ENCODE results near the gene GLS.

- TF ChIP-seq CTCF (IDR thresholded peaks at IDR 0.05) (no peak), POLR2A (IDR thresholded peaks at IDR 0.05) (no peak)
Measured at GRCh38 chr2:190973262-190973661, 92.6 kb downstream of the GLS start.

All from thyroid gland (tissue), 4 donors.